PC-3 (cell line): ENCODE data around the gene SCAMP3. TPM values are rescaled to one million over a fixed set of nuclear protein-coding genes. Genes with fewer than 3 reads are reported as not detected.

Experiments used
- ATAC-seq: fragments of 200-7000 bp; cut with Tn5 transposase; 2 replicates; pipeline ENCODE4 v1.9.1; 2020; ENCODE audit warnings: mild to moderate bottlenecking, moderate library complexity
- BruUV-seq: library from RNA; stranded (reverse); fragments of 400-500 nt; replicated peaks from 2 replicates; lab custom pipeline; 2021; lab: Mats Ljungman, UMichigan
- CTCF ChIA-PET: fragments of 300-600 bp; sonication (Branson Sonifier 250); formaldehyde crosslinking; loops from one replicate; lab custom pipeline; 2022; ENCODE audit warnings: antibody characterized with exemption; lab: Charles Lee
- POLR2A ChIA-PET: fragments of 300-600 bp; sonication (Branson Sonifier 250); formaldehyde crosslinking; loops from one replicate; lab custom pipeline; 2022; ENCODE audit warnings: antibody characterized with exemption; ENCODE audit not compliant: unreplicated experiment; lab: Charles Lee
- DNase-seq: peaks from one replicate; pipeline ENCODE4 v3.0.0-alpha.2; 2015
- H2AFZ ChIP-seq: fragments of 300-600 bp; sonication (generic); 2 replicates; pipeline ENCODE4 v1.6.0; 2016; ENCODE audit warnings: antibody characterized with exemption, low read length
- H3F3A ChIP-seq: fragments of 300-600 bp; sonication (generic); one replicate; pipeline ENCODE4 v1.6.0; 2017; ENCODE audit warnings: antibody characterized with exemption, low read length, control low read depth, mild to moderate bottlenecking; ENCODE audit not compliant: unreplicated experiment
- H3K27ac ChIP-seq: fragments of 300-600 bp; sonication (generic); 2 replicates; pipeline ENCODE4 v1.5.1; 2016; ENCODE audit warnings: mild to moderate bottlenecking, low read length
- H3K27me3 ChIP-seq: fragments of 300-600 bp; sonication (generic); 2 replicates; pipeline ENCODE4 v1.6.1; 2016; ENCODE audit warnings: low read length, mixed read lengths
- H3K36me3 ChIP-seq: fragments of 300-600 bp; sonication (generic); 2 replicates; pipeline ENCODE4 v1.6.1; 2016; ENCODE audit warnings: low read depth, mixed run types, low read length, mixed read lengths
- H3K4me1 ChIP-seq: fragments of 300-600 bp; sonication (generic); 2 replicates; pipeline ENCODE4 v1.5.1; 2016; ENCODE audit warnings: low read length; ENCODE audit not compliant: insufficient read depth
- H3K4me2 ChIP-seq: fragments of 300-600 bp; sonication (generic); 2 replicates; pipeline ENCODE4 v1.6.0; 2016; ENCODE audit warnings: low read length
- H3K4me3 ChIP-seq: fragments of 300-600 bp; sonication (generic); 2 replicates; pipeline ENCODE4 v1.5.1; 2016; ENCODE audit warnings: mild to moderate bottlenecking, low read length, mixed read lengths
- H3K79me2 ChIP-seq: fragments of 300-600 bp; sonication (generic); 2 replicates; pipeline ENCODE4 v1.6.1; 2017; ENCODE audit warnings: low read length, mixed read lengths
- H3K9ac ChIP-seq: fragments of 300-600 bp; sonication (generic); 2 replicates; pipeline ENCODE4 v1.6.0; 2016; ENCODE audit warnings: mild to moderate bottlenecking, low read length
- H3K9me2 ChIP-seq: fragments of 300-600 bp; sonication (generic); replicated peaks from 2 replicates; pipeline ENCODE4 v1.6.1; 2016; ENCODE audit warnings: mixed run types, low read length, mixed read lengths
- H3K9me3 ChIP-seq: fragments of 300-600 bp; sonication (generic); 2 replicates; pipeline ENCODE4 v1.6.1; 2016; ENCODE audit warnings: low read length, mixed read lengths
- H4K20me1 ChIP-seq: fragments of 300-600 bp; sonication (generic); 2 replicates; pipeline ENCODE4 v1.6.1; 2016; ENCODE audit warnings: low read length, mixed read lengths
- CTCF ChIP-seq: fragments of 300-600 bp; sonication (generic); conservative IDR thresholded peaks from 2 replicates; pipeline ENCODE4 v1.5.1; 2017; ENCODE audit warnings: antibody characterized with exemption, low read depth, mild to moderate bottlenecking, low read length
- EZH2 ChIP-seq: fragments of 300-600 bp; sonication (generic); IDR thresholded peaks from one replicate; pipeline ENCODE4 v1.6.1; 2017; ENCODE audit warnings: antibody characterized with exemption, mild to moderate bottlenecking, low read length; ENCODE audit not compliant: unreplicated experiment
- EZH2phosphoT487 ChIP-seq: fragments of 300-600 bp; sonication (generic); IDR thresholded peaks from 2 replicates; pipeline ENCODE4 v1.6.1; 2018; ENCODE audit warnings: mild to moderate bottlenecking, antibody characterized with exemption, low read length, borderline replicate concordance
- intact Hi-C: fragments of 100-400 bp; cut with micrococcal nuclease; formaldehyde crosslinking; loops from 2 replicates; pipeline ENCODE4 v1.9.0; 2023
- total RNA-seq: library from RNA; depleted of rRNA; stranded (reverse); fragments of >200 nt; gene quantifications from 2 replicates; pipeline ENCODE4 v1.2.3, GENCODE V29; 2014

The SCAMP3 gene
- total RNA-seq, 1 experiment from 2014 or later = 219 TPM

- CTCF ChIA-PET = interaction anchor here (1.0 kb wide), 1 partner anchor 68 kb away, joined by 5 read pairs; no protein-coding TSS in a partner anchor
- intact Hi-C loops = loop anchor here (1.0 kb wide), 1 partner anchor 68 kb away; no protein-coding TSS in a partner anchor
Measured at GRCh38 chr1:155255243-155256007, 6.7 kb downstream of the SCAMP3 start, which contains the start of gene ENTREP3. Gene ENTREP3 (minus strand): TSS chr1:155255483. CDS start chr1:155254877, 606 bp downstream.

GRCh38 chr1:155254714-155255242 is 7.4 kb downstream of the SCAMP3 start:
- no peak for TF ChIP-seq EZH2
- peak overlapping the region; percentile 100 for H3K4me2 ChIP-seq
- peaks cover 22% of the 10 kb centered on the region for H3K4me1 ChIP-seq
- H3K9ac ChIP-seq = peak overlapping the region; percentile 61
- H3K79me2 ChIP-seq = peaks cover 21% of the 10 kb centered on the region
- H3K27me3 ChIP-seq = no peaks in the 10 kb centered on the region
- intact Hi-C loops = loop anchor here (1.0 kb wide), 1 partner anchor 69 kb away; no protein-coding TSS in a partner anchor
- no peaks in the 10 kb centered on the region for H3K9me3 ChIP-seq
- TSS peak; percentile 3 for BruUV-seq
- H3F3A ChIP-seq = no peaks in the 10 kb centered on the region
- DNase-seq = peak; percentile 24
- H3K36me3 ChIP-seq = peaks cover 3% of the 10 kb centered on the region; the same call in 1 of the 2 replicates
- peak overlapping the region; percentile 87 for H3K4me3 ChIP-seq
- ChIA-PET CTCF (no interaction called here), POLR2A (interaction anchor here (0.6 kb wide), 1 partner anchor 69 kb away, joined by 3 read pairs; no protein-coding TSS in a partner anchor)
- ATAC-seq = peak; percentile 16
- peak overlapping the region; percentile 33 for H3K27ac ChIP-seq
- no peaks in the 10 kb centered on the region for H4K20me1 ChIP-seq
- peak overlapping the region; percentile 78 for H2AFZ ChIP-seq
- no peaks in the 10 kb centered on the region for H3K9me2 ChIP-seq

More at GRCh38 chr1:155255243-155256007, 6.7 kb downstream of the SCAMP3 start, which contains the start of gene ENTREP3:
- Histone ChIP-seq H3K79me2 (peaks cover 24% of the 10 kb centered on the region), H3K36me3 (peaks cover 7% of the 10 kb centered on the region), H3K4me3 (peak within 1 kb of the TSS; percentile 87), H3K27ac (peak within 1 kb of the TSS; percentile 40), H4K20me1 (no peaks in the 10 kb centered on the region), H3K27me3 (no peaks in the 10 kb centered on the region), H3F3A (no peaks in the 10 kb centered on the region), H2AFZ (peak within 1 kb of the TSS; percentile 78), H3K9ac (peak within 1 kb of the TSS; percentile 61), H3K9me3 (no peaks in the 10 kb centered on the region), H3K9me2 (no peaks in the 10 kb centered on the region), H3K4me1 (peaks cover 25% of the 10 kb centered on the region), H3K4me2 (peak within 1 kb of the TSS; percentile 100)
- DNase-seq (peak; percentile 83), ATAC-seq (peak; percentile 68)
- TF ChIP-seq EZH2 (no peak), EZH2phosphoT487 (no peak), CTCF (no peak)
- POLR2A ChIA-PET = interaction anchor here (0.6 kb wide), 1 partner anchor 68 kb away, joined by 3 read pairs; no protein-coding TSS in a partner anchor
- TSS peak; percentile 64 for BruUV-seq

DNA sequence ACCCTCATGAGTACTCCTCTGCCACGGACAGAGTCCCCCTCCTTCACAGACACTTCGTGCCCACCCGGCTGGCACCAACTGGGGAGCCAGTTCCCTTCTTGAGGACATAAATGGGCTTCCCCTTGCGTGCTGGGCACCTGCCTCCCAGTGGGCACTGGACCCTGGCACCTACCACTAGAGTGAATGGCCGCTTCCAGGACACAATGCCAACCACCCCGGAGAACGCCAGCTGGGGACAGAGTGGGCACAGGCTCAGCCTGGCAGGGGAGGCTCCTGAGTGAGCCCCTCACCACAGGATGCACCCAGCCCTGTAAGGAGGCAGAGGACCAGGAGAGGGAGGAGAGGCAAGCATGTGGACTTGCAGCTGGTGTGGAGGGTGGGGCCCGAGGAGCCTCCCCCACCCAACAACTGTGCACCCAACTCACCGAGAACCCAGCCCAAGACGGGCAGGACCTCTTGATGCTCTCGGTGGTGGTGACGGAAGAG is 7.9 kb downstream of the SCAMP3 start:
- peak overlapping the region; percentile 100 for H3K4me2 ChIP-seq
- peak; percentile 4 for ATAC-seq
- peak overlapping the region; percentile 78 for H2AFZ ChIP-seq
- H3K9me3 ChIP-seq = no peaks in the 10 kb centered on the region
- H4K20me1 ChIP-seq = no peaks in the 10 kb centered on the region
- CTCF ChIA-PET = no interaction called here
- DNase-seq = no peak
- POLR2A ChIA-PET = no interaction called here
- no peak for TF ChIP-seq EZH2phosphoT487
- no peak for TF ChIP-seq CTCF
- no peak for TF ChIP-seq EZH2
- no peaks in the 10 kb centered on the region for H3K9me2 ChIP-seq
- peak overlapping the region; percentile 87 for H3K4me3 ChIP-seq
- H3K79me2 ChIP-seq = peaks cover 21% of the 10 kb centered on the region
- H3K27me3 ChIP-seq = no peaks in the 10 kb centered on the region
- no peaks in the 10 kb centered on the region for H3F3A ChIP-seq
- H3K9ac ChIP-seq = peak overlapping the region; percentile 61
- H3K36me3 ChIP-seq = peaks cover 3% of the 10 kb centered on the region; the same call in 1 of the 2 replicates
- peaks cover 22% of the 10 kb centered on the region for H3K4me1 ChIP-seq
- intact Hi-C loops = no loop called here
- BruUV-seq = no TSS peak
- H3K27ac ChIP-seq = peak overlapping the region; percentile 33
